K562 treated with DMSO at 1 percent for 48 hours (cell line): ENCODE results near the gene CRYBG3. TPM values are rescaled to one million over a fixed set of nuclear protein-coding genes. Genes with fewer than 3 reads are reported as not detected.

ENCODE experiments used
- total RNA-seq: library from RNA; unstranded; fragments of 300-600 nt; gene quantifications from 2 replicates; pipeline ENCODE4 v1.2.3, GENCODE V29; 2022; ENCODE audit warnings: low replicate concordance; ENCODE audit errors: extremely low read depth

The CRYBG3 gene
- total RNA-seq: not detected in 2 replicates

GRCh38 chr3:97821774-97822358, at the start of gene CRYBG3:
TSS of gene CRYBG3 (plus strand) at chr3:97822011. CDS start at chr3:97822207, 196 bp downstream.

GRCh38 chr3:97971679-97972567, 150.1 kb downstream of the CRYBG3 start, which contains the start of gene RIOX2:
TSS of gene RIOX2 (minus strand) at chr3:97972431. CDS start at chr3:97967593, 4,838 bp downstream.

Other genes with a start within 250 kb of the CRYBG3 start
- gene ARL6, start 57.3 kb upstream of the CRYBG3 start, total RNA-seq: not detected in 2 replicates
- not detected in 2 replicates for gene RIOX2, start 150.4 kb downstream of the CRYBG3 start, total RNA-seq
- not detected in 2 replicates for gene GABRR3, start 213.3 kb downstream of the CRYBG3 start, total RNA-seq